Fibroblast of pulmonary artery (primary cell): Measurements from ENCODE around the gene PIP4K2C.
A peak's percentile ranks its signal among the peaks of the same experiment; 100 is the strongest.
"Not testable (repeated sequence)": the region's sequence is repeated elsewhere in the genome, so short reads cannot be mapped to it uniquely, and the experiment has no call there.

ENCODE experiments used
- DNase-seq: peaks from one replicate; pipeline ENCODE4 v3.0.0-alpha.2; 2010; ENCODE audit warnings: low read depth
- H3K4me3 ChIP-seq: replicated peaks from 2 replicates; pipeline ENCODE4 v1.5.1; 2011; ENCODE audit warnings: low read depth, mild to moderate bottlenecking, control low read depth, low read length, moderate library complexity
- CTCF ChIP-seq: IDR thresholded peaks from 2 replicates; pipeline ENCODE4 v1.5.1; 2011; ENCODE audit warnings: mild to moderate bottlenecking, control low read depth, low read length, inconsistent platforms; ENCODE audit errors: missing control alignments

PIP4K2C gene

GRCh38 chr12:57614178-57614947 is 23.4 kb downstream of the PIP4K2C start:
- no peak for DNase-seq
- H3K4me3 ChIP-seq: no peak overlapping the region
- TF ChIP-seq CTCF: no peak

GRCh38 chr12:57614948-57615500 is 24.0 kb downstream of the PIP4K2C start:
- TF ChIP-seq CTCF: no peak
- H3K4me3 ChIP-seq: no peak overlapping the region
- DNase-seq: no peak

- no peak for TF ChIP-seq CTCF
- DNase-seq: no peak
- no peak overlapping the region for H3K4me3 ChIP-seq
Measured at GRCh38 chr12:57615637-57616036, 24.6 kb downstream of the PIP4K2C start.

- DNase-seq: peak; percentile 31
- TF ChIP-seq CTCF: no peak
- H3K4me3 ChIP-seq: no peak overlapping the region
Measured at GRCh38 chr12:57616383-57617101, 25.6 kb downstream of the PIP4K2C start.

GRCh38 chr12:57617942-57618341 is 26.9 kb downstream of the PIP4K2C start:
- no peak overlapping the region for H3K4me3 ChIP-seq
- TF ChIP-seq CTCF: no peak
- DNase-seq: no peak

GRCh38 chr12:57618431-57618830 is 27.4 kb downstream of the PIP4K2C start:
- not testable (repeated sequence) for DNase-seq, H3K4me3 ChIP-seq

GRCh38 chr12:57618966-57619433 is 28.0 kb downstream of the PIP4K2C start:
- H3K4me3 ChIP-seq: no peak overlapping the region
- DNase-seq: no peak
- TF ChIP-seq CTCF: no peak
